Stimulated activated CD4-positive, alpha-beta T cell treated with anti-CD3 and anti-CD28 coated beads, TNF-alpha, amount 100 ng/mL, for 1 hour (primary cell): ENCODE data around the gene SLC6A5.

Experiments used
- DNase-seq, 3 donors: peaks; one replicate each; pipeline ENCODE4 v3.0.0-alpha.2; 2020; ENCODE audit warnings: low read depth in 3 of 3, low spot score in 1 of 3

Gene SLC6A5

DNA sequence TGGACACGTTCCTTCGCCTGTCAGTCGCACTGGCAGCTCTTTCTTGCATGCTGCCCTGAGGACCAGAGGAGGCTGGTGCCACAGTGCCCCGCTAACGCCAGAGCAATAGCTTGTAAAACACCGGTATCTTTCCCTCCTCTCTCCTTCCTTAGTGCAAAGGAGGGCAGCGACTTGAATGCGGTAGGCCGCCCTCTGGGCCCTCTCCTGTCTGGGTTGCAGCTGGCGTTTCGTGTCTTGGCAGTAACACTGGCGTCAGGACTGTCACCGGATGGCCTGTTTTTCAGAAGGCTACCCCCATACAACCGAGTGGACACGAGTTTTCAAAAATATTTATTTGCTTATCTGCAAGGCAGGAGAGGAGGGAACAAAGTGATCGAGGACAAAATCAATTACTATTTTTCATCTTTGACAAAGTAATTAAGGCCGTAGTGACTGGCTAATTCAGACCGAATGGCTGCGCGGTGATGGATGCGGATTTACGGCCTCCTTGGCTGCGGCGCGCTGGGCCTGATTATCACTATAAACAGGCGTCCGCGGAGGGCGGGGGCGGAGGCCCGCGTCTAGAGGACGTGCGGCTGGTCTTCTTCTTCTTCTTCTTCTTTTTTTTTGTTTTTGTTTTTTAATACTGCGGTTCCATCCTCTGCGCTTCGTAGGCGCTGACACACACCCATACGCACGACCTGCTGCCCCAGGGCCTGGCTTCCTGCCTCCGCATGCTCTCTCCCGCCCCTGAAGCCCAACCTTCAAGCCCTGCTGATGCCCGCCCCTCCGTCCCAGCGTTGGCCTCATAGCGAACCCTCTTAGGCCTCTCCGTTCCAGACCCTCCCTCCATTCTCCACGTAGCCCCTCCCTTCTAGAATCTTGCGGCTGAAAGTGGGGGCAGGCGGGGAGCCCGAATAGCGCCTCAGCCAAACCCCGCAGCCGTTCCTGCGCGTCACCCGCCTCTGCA lies 2.9 kb upstream of the SLC6A5 start:
- DNase-seq = no peak

DNA sequence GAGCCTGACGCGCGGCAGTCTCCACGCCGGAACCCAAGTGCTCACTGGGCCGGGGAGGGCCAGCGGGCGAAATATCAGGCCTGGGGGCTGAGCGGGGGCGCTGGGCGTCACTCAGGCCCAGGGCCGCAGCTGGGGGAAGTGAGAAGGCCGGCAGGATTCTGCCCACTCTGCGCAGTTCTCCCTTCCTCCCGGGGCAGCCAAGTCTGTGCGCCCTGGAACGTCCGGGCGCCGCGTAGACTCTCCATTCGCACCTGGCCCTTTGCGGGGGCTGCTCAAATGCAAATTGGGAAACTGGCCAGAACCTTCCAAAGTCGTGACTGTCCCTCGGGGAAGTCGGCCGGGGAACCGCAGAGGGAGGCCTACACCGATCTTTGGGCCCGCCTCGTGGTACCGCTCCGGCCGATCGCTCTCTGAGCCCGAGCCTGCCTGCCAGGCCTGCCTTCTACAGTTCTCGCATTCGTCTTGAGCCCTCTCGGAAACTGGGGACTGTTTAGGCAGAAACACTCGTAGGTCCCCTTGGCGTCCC lies 2.2 kb upstream of the SLC6A5 start:
- DNase-seq = no peak

DNA sequence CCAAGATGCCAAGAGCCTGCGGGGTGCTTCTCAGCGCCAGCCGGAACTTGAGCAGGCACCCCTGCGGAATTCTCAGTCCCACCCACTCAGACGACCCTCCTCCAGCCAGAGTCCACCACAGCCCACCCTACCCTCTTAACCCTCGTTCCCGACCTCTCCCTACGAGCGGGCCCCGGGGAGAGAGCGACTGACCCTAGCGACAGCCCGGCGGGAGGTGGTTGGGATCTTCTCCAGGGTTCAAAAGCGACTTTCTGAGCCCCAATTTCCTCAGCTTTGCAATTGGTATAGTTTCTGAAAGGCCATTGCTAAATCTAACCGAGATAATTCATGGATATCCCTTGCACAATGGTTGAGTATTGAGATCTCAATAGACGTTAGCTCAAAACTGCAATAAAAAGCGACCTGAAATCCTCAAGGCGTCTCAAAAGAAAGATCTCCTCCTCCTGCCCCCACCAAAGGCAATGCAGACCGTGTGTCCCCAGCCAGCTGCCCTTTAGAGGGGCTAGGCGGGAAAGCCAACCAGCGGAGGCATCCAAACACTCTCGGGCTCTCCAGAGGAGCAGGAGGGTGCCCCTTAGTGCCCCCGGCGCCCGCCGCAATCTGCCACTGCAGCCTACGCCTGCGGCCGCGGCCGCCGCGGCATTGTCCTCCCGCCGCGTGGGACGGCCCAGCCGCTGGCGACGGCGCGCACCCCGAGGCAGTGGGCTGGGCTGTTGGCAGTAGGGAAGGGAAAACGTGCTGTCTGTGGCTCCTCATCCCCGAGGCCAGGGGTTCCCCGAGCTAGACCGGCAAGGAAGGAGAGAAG lies 1.5 kb upstream of the SLC6A5 start:
- DNase-seq = no peak

DNA sequence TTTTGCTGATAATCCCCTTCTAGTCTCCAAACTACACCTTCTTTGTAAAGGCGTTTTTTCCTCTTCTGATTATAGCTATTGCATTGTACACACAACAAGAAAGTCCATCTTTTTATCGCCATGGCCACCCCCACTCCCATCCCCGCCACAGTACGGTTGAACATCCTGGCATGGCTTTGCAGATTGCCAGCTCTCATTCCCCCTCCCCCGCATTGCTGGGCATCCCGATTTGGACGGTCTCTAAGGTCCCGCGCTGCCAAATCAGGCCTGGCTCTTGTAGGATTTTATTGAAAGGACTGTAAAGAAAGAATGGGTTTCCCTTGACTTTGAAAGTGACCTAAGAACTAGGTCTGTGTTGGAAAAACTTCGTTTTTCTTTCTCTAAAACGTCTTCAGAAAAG lies 916 bp upstream of the SLC6A5 start:
- no peak for DNase-seq

DNA sequence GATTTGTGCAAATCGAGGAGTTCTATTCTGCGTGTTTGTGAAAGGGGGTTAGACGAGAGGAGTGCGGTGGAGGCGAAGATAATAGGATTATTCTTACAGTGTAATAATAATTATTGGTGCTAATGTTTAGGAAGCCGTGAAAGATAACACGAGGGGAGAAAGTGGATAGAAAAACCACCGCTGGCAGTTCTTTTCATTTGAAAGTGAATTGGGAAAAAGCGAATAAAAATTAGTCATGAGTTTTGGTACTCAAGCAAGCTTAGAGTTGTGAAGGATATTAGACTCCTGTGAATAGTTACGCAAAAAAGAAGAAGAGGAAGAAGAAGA lies 575 bp downstream of the SLC6A5 start:
- DNase-seq = no peak

DNA sequence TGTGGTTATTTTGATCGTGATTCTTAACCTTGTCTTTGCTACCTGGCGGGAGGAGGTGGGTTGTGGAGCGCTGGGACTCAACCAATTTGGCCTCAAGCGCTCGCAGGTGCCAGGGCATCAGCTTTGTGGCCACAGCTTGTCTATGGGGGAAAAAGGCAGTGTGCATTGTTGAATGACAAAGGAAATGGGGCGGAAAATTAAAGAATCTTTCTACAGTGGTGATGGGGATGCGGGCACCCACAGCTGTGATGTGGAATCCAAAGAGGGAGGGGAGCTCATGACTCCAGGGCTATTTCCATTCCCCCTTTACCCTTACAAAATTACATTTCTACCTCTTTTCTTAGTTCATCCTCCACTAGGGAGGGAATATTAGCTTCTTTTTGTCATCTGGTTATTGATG lies 1.1 kb downstream of the SLC6A5 start:
- no peak for DNase-seq

DNA sequence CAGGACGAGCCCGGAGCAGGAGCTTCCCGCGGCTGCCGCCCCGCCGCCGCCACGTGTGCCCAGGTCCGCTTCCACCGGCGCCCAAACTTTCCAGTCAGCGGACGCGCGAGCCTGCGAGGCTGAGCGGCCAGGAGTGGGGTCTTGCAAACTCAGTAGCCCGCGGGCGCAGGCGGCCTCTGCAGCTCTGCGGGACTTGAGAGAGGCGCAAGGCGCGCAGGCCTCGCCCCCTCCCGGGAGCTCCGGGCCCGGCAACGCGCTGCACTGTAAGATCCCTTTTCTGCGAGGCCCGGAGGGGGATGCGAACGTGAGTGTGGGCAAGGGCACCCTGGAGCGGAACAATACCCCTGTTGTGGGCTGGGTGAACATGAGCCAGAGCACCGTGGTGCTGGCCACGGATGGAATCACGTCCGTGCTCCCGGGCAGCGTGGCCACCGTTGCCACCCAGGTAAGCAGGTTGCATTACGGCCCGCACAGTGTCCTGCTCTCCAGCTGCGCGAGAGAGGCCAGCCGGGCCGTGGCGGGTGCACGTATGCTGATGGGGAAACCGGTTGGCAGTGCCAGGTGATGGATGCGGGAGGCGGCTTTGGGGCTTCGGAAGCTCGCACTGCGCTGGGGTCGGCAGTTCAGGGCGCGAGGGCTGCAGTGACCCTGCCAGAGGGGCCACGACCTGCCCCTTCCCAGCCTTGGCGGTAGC lies 2.0 kb downstream of the SLC6A5 start:
- DNase-seq = no peak

DNA sequence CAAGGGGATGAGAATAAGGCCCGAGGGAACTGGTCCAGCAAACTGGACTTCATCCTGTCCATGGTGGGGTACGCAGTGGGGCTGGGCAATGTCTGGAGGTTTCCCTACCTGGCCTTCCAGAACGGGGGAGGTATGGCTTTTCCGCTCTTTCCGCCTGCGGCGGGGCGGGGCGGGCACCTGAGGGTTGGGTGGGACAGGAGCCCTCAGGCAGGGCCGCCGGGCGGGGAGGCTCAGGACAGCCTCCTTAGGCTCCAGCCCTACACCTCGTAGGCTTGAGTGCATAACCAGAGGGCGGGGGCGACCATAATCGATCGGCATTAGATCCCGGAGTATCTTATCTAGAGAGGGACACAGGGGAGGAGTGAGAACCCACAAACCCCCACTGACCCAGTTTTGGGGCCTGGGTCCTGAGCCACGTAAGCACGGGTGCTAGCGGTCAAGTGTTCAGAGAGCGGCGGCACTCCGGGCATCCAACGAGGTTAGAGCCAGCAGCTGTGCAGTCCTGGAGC lies 4.9 kb downstream of the SLC6A5 start:
- DNase-seq = no peak

DNA sequence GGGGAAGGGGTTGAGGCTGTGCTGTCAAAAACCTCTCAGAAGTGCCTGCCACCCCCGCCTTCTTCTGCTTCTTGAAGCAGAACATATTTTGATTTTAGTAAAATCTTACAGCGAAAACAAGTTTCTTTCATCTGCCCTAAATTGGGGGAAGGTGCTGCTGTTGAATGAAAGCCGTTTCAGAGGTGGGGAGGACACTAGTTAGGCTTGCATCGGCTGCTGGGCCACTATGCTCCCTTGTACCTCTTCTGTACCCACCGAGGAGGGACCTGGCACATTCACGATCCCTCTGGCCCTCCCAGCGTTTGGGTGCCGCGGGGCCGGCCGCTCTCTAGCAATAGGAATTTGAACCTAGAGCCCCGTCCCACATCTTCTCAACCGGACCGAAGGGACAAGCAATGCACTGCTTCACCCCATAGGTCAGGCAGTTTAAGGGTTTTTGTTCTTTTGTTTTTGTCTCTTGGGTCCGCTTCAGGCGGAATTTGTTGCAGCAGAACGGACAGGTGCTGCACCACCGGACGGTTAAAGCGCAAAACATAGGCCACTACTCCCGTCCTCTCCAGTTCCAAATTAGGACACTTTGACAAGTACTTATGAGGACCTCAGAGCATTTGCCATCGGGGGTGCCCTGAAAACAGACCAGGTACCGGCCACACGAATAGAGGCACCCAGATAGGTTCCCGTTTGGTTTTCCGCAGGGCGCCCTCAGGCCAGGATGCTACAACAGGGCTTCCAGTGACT lies 5.6 kb downstream of the SLC6A5 start:
- DNase-seq = no peak

DNA sequence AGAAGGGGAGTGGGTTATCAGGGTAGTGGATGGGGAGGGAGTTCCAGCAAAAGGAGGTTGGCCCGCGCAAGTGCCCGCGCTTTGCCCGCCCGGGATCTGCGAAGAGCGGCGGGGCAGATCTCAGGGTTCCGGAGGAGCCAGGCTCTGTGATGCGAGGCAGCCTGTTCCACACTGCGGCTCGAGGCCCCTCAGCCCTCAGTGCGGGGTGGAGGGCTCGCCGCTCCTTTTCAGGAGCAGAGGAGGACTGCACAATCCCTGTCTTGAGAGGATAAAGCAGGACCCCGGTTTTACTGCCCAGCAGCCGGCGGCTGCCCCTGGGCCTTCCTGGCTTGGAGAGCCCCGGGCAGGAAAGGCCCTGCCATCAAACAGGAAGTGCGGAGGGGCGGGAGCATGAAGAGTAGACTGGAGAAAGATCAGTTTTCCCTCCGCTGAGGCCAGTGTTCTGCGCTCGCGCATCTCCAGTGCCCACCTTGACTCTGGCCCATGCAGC lies 6.2 kb downstream of the SLC6A5 start:
- no peak for DNase-seq

DNA sequence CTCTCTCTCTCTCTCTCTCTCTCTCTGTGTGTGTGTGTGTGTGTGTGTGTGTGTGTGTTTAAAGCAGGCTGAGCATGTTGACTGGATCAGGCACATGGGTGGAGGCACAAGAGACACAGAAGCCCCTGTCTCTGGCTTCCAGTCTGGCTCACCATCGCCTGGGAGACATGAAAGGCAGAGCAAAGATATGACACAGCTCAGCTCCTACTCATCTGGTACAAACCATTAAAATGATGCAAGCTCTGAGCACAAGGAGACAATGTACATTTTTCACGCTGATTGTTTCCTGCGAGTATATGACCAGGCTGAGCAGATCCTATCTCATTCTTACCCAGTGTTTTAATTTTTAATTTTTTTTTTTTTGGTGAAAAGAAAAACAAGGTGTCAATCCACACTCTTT lies 9.5 kb downstream of the SLC6A5 start:
- no peak for DNase-seq

DNA sequence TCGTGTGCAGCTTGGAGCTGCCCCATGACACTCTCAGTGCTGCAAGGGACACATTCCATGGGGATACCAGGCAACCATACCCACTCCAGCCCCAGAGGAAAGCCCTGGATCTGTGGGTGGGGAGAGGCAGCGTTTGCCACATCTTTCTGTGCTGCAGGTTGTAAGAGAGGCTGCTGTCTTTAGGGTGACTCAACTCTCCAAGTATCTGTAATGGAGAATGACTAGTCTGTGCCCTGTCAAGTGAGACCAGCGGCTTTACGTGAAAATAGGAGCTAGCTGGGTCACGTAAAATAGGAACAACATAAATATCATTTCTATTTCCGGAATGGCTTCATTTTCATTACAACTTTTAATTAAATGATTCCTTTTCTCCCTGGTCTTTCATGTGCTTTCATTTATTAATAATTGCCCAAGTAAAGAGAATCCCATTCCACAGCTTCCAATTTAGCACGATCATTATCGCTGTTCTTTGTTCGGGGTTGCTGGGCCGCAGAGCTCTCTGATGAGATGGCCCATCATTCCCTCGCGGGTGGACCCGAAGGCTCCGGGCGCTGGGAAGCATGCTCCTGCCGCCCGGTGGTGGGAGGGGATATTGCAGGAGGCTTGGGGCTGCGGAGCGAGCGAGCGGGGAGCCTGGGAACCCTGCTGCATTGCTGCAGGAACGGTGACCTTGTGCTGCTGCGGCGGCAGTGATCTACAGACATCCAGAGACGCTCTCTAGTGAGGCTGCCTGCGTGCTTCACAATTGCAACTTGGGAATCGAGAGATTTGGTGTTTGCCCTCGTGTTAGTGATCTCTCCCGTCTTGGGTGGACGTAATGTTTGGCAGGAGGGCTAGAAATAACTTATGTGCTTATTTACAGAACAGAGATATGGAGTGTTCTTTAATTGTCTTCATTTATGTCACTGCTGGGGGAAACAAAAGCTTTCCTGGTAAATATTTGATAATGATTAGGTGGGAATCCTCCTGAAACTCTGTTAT lies 10.6 kb downstream of the SLC6A5 start:
- DNase-seq = peak in 1 of 3 donors; percentile 40

DNA sequence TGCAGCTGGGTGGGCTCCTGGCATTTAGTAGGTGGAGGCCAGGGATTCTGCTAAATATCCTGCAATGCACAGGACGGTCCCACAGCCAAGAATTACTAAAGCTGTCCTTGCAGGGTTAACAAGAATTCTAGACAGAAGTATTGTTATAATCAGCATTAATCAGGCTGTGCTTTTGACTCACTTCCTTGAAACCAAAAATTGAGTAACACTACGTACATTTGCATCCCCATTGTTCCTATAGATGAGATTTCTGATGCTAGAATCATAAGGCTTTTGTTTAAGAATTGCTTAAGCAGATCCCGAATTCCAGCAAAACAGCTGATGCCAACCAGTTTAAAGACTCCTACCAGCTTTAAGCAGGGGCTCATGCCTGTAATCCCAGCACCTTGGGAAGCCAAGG lies 11.4 kb downstream of the SLC6A5 start:
- DNase-seq = no peak

DNA sequence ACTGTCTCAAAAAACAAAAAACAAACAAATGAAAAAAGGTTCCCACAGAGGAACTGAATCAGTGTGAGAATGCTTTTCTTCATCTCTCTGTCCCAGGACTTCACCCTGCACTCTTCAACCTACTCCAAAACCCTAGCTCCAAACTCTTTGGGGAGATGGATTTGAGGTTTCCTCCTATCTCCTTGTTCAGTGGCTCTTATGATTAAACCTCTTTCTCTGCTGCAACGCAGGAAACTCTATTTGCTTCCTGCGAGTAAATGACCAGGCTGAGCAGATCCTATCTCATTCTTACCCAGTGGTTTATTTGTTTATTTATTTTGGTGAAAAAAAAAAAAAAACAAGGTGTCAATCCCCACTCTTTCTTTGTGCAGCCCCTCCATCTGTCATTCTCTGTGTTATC lies 12.0 kb downstream of the SLC6A5 start:
- no peak for DNase-seq

DNA sequence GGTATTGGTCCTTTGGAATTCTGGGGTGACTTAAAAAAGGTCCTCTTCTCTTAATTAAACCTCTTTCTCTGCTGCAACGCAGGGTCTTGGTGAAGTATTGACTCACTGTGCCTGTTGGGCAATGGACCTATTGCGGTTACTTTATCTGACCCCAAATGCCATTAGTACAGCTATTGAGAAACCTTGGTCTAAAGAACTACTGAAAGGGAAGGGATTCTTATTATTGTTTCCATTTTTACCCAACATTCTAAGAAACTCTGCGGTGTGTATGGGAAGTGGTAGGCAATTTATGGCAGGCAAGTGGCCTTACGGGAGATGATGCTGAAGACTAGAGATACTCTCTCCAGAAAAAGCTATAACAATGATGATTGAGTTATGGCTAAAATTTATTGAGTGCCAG lies 12.5 kb downstream of the SLC6A5 start:
- no peak for DNase-seq

DNA sequence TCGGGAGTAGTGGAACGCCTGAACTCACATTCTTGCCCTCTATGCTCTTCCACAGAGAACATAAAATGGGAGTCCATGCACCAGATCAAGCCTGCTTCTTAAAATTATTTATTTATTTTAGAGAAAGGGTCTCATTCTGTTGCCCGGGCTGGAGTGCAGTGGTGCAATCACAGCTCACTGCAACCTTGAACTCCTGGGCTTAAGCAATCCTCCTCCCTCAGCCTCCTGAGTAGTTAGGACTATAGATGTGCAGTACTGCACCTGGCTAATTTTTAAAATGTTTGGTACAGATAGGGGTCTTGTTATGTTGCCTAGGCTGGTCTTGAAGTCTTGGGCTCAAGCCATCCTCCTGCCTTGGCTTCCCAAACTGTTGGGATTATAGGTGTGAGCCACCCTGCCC lies 13.0 kb downstream of the SLC6A5 start:
- no peak for DNase-seq

DNA sequence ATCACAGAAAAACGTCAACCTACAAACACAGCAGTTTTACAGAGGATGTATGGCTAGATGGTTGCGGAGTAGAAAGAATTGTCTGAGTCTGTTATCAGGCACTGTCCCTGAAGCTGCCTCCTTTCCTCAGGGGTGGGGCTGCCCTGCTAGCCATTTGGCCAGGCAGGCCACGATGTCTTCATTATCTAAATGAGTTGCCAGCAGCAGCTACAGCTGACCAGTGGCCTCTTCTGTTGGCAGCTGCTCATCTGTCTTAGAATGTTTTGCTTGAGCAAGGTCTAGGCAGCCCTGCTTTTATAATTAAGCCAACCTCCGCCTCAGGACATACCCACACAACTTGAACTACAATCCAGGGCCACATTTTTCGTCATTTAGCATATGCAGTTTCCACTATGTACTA lies 17.5 kb downstream of the SLC6A5 start:
- DNase-seq = no peak

DNA sequence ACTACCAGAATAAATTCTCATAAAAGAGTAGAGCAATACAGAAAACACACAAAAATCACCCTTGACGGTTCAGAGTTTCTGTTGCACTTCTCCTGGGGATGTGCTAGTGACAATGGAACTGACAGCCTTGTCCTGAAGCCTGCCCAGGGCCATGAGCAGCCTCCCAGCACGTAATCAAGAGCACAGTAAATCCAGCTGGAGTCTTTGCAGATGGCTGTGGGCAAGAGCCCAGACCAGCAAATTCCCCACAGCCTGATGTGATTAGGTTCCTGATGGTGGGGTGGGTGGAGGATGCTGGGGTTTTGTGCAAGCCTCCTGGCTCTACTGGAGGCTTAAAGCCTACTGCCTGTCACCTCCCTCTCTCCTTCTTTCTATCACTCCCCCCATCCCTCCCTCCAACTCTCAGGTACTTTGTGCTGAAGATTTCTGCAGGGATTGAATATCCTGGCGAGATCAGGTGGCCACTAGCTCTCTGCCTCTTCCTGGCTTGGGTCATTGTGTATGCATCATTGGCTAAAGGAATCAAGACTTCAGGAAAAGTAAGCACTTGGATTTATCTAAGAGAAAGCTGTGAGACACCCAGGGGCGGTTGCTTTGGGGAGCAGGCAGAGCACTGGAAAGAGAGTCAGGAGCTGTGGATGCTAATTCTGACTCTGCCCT lies 18.1 kb downstream of the SLC6A5 start:
- DNase-seq = no peak

DNA sequence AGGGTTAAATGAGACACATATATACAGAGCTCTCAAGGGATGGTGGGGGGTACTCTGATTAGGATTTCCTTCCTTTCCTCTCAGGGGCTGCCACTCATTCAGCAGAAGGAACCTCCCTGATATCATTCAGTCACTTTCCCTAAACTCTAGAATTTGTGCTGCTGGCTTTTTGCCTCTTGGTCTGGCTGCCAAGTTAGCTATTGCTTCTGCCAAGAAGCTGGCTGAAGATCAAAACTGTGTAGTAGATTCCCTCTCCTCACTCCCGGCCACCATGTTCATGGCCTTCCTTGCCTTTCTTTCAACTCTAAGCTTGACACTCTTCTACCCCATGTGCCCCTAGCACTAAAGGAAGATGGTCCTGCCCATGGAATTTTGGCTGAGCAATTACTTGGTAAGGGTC lies 18.7 kb downstream of the SLC6A5 start:
- no peak for DNase-seq
